Stimulated activated CD4-positive, alpha-beta T cell treated with anti-CD3 and anti-CD28 coated beads, Interleukin-2, amount 100 ng/mL, for 48 hours (primary cell): ENCODE results near the gene GLRA1.
A peak's percentile ranks its signal among the peaks of the same experiment; 100 is the strongest.

ENCODE experiments used
- DNase-seq, 2 donors: peaks; one replicate each; pipeline ENCODE4 v3.0.0-alpha.2; 2020

Gene GLRA1

GRCh38 chr5:151924564-151925301, at the start of gene GLRA1:
Gene GLRA1 (minus strand): TSS chr5:151924851. CDS start chr5:151924549, 302 bp downstream.
- DNase-seq = peak; percentile 24 to 51

GRCh38 chr5:151970885-151971284, 46.2 kb upstream of the GLRA1 start:
- no peak for DNase-seq

- no peak for DNase-seq
Measured at GRCh38 chr5:151967865-151968264, 43.2 kb upstream of the GLRA1 start.

- DNase-seq = no peak
Measured at GRCh38 chr5:151966046-151966445, 41.4 kb upstream of the GLRA1 start.

GRCh38 chr5:151964471-151964870, 39.8 kb upstream of the GLRA1 start:
- DNase-seq = no peak

- no peak for DNase-seq
Measured at GRCh38 chr5:151961557-151961956, 36.9 kb upstream of the GLRA1 start.

GRCh38 chr5:151958111-151958510, 33.5 kb upstream of the GLRA1 start:
- DNase-seq = no peak

- no peak for DNase-seq
Measured at GRCh38 chr5:151956725-151957124, 32.1 kb upstream of the GLRA1 start.

GRCh38 chr5:151954255-151954654, 29.6 kb upstream of the GLRA1 start:
- DNase-seq = no peak

- no peak for DNase-seq
Measured at GRCh38 chr5:151953833-151954232, 29.2 kb upstream of the GLRA1 start.

- no peak for DNase-seq
Measured at GRCh38 chr5:151952238-151952637, 27.6 kb upstream of the GLRA1 start.

GRCh38 chr5:151950706-151951105, 26.1 kb upstream of the GLRA1 start:
- DNase-seq = no peak

GRCh38 chr5:151949701-151950308, 25.2 kb upstream of the GLRA1 start:
- no peak for DNase-seq

- DNase-seq = no peak
Measured at GRCh38 chr5:151949113-151949512, 24.5 kb upstream of the GLRA1 start.

- no peak for DNase-seq
Measured at GRCh38 chr5:151947931-151948608, 23.4 kb upstream of the GLRA1 start.

GRCh38 chr5:151937851-151938250, 13.2 kb upstream of the GLRA1 start:
- DNase-seq = no peak

GRCh38 chr5:151935135-151935695, 10.6 kb upstream of the GLRA1 start:
- DNase-seq = no peak

GRCh38 chr5:151931260-151931659, 6.6 kb upstream of the GLRA1 start:
- no peak for DNase-seq

GRCh38 chr5:151926188-151926587, 1.5 kb upstream of the GLRA1 start:
- no peak for DNase-seq

- DNase-seq = no peak
Measured at GRCh38 chr5:151925340-151925739, 689 bp upstream of the GLRA1 start.

GRCh38 chr5:151923866-151924476, 680 bp downstream of the GLRA1 start:
- DNase-seq = no peak

GRCh38 chr5:151921916-151922315, 2.7 kb downstream of the GLRA1 start:
- no peak for DNase-seq

- no peak for DNase-seq
Measured at GRCh38 chr5:151917904-151918303, 6.7 kb downstream of the GLRA1 start.
